ENCODE measurements around the gene HOXB2.

The HOXB2 gene

DNA sequence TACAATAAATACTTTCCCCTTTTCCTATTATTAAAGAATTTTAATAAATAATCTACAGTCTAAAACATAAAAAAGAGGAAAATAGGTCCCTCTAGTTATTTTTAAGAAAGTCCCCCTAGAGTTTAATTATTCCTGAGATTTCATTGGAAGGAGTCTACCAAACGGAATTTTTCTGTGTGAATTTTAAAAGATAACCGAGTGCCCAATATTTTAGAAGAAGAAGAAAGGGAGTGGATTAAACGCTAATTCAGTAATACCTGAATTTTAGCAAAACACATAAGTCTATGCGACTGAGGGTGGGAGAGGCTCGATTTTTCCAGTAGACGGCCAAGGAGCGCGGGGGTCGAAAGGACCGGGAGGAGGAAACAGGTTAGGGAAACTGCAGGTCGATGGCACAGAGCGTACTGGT is 2.2 kb downstream of the HOXB2 start:
- H3K4me3 ChIP-seq (ENCODE audit: low read depth, low read length, poor library complexity, severe bottlenecking): no peak overlapping the region
- no peak overlapping the region for H2AFZ ChIP-seq (ENCODE audit: low read length)
- H3K4me1 ChIP-seq (ENCODE audit: insufficient read depth, low read length, severe bottlenecking): no peaks in the 10 kb centered on the region
- H3F3A ChIP-seq (ENCODE audit: insufficient read depth, low read length): no peaks in the 10 kb centered on the region
- H3K9ac ChIP-seq (ENCODE audit: low read length): no peak overlapping the region
- H3K79me2 ChIP-seq (ENCODE audit: insufficient read depth, low read length): no peaks in the 10 kb centered on the region
- no peaks in the 10 kb centered on the region for H3K36me3 ChIP-seq (ENCODE audit: insufficient read depth, low read length)
- no peaks in the 10 kb centered on the region for H3K9me3 ChIP-seq (ENCODE audit: low read length)
- H3K4me2 ChIP-seq (ENCODE audit: low read length): no peak overlapping the region
- H4K20me1 ChIP-seq (ENCODE audit: insufficient read depth, low read length): no peaks in the 10 kb centered on the region
- H3K27me3 ChIP-seq (ENCODE audit: insufficient read depth, low read length): no peaks in the 10 kb centered on the region
- H3K9me2 ChIP-seq (ENCODE audit: low read depth, low read length): no peaks in the 10 kb centered on the region
- TF ChIP-seq, protein P1, sequence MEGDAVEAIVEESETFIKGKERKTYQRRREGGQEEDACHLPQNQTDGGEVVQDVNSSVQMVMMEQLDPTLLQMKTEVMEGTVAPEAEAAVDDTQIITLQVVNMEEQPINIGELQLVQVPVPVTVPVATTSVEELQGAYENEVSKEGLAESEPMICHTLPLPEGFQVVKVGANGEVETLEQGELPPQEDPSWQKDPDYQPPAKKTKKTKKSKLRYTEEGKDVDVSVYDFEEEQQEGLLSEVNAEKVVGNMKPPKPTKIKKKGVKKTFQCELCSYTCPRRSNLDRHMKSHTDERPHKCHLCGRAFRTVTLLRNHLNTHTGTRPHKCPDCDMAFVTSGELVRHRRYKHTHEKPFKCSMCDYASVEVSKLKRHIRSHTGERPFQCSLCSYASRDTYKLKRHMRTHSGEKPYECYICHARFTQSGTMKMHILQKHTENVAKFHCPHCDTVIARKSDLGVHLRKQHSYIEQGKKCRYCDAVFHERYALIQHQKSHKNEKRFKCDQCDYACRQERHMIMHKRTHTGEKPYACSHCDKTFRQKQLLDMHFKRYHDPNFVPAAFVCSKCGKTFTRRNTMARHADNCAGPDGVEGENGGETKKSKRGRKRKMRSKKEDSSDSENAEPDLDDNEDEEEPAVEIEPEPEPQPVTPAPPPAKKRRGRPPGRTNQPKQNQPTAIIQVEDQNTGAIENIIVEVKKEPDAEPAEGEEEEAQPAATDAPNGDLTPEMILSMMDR (IDR thresholded peaks at IDR 0.05; ENCODE audit: low read length): no peak
- no peak for TF ChIP-seq EZH2 (IDR thresholded peaks at IDR 0.05; ENCODE audit: borderline replicate concordance, low read length)
- H3K27ac ChIP-seq (ENCODE audit: low read depth, low read length, poor library complexity, severe bottlenecking): no peak overlapping the region

DNA sequence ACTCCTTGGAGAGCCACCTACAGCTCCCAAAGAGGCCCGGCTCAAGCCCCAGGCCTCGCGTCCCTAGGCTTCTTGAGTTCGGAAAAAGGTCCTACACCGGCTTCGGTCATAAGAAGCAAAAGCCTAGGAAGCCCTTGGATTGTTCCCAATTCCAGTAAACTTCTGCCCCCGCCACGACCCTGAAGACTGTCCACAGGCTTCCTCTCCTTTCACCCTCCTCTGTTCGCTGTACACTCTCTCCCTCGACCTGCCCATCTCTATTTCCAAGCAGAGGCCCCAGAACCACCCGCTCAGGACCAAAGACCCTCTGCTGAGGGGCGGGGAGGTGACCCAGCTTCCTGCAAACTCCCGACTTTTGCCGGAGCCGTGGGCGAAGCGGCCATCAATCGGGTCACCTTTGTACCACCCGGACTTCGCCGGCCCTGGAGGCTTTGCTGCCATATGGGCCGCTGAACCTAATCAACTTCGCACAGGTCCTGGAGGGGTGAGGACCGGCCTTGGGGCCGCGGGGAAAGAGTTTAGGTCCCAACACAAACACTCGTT is 2.7 kb downstream of the HOXB2 start:
- Histone ChIP-seq H4K20me1 (ENCODE audit: insufficient read depth, low read length) (no peaks in the 10 kb centered on the region), H3F3A (ENCODE audit: insufficient read depth, low read length) (no peaks in the 10 kb centered on the region), H3K9me2 (ENCODE audit: low read depth, low read length) (no peaks in the 10 kb centered on the region), H3K4me2 (ENCODE audit: low read length) (no peak overlapping the region), H3K36me3 (ENCODE audit: insufficient read depth, low read length) (no peaks in the 10 kb centered on the region), H3K27ac (ENCODE audit: low read depth, low read length, poor library complexity, severe bottlenecking) (no peak overlapping the region), H3K79me2 (ENCODE audit: insufficient read depth, low read length) (no peaks in the 10 kb centered on the region), H3K9me3 (ENCODE audit: low read length) (no peaks in the 10 kb centered on the region), H3K4me3 (ENCODE audit: low read depth, low read length, poor library complexity, severe bottlenecking) (no peak overlapping the region), H3K27me3 (ENCODE audit: insufficient read depth, low read length) (no peaks in the 10 kb centered on the region), H3K9ac (ENCODE audit: low read length) (no peak overlapping the region), H3K4me1 (ENCODE audit: insufficient read depth, low read length, severe bottlenecking) (no peaks in the 10 kb centered on the region), H2AFZ (ENCODE audit: low read length) (no peak overlapping the region)
- no peak for TF ChIP-seq EZH2 (IDR thresholded peaks at IDR 0.05; ENCODE audit: borderline replicate concordance, low read length)
- TF ChIP-seq, protein P1 (IDR thresholded peaks at IDR 0.05; ENCODE audit: low read length): no peak

DNA sequence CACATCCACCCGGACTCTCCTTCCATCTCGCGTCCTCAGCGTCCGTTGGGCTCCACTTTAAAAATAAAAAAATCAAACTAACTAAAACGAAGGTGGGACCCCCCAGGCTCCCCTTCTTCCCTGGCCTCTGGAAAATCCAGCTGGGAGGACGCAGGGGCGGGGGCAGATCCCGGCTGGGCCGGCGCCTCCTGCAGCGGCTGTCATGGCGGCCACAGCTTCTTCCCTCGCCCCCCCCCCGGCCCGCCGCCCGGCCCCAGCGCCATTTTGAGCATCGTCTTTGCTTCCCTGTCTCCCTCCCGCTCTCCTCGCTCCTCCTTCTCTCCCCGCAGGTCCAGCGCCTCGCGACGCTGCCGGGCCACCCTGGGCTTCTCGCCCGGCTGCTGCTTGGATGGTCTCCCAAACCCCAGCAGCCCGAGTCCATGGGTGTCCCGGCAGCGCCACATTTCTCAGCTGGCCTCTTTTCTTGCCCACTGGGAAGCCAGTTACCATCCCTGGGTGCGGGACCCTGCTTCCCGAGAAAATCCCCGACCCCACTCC is 3.3 kb downstream of the HOXB2 start:
- Histone ChIP-seq H3K27me3 (ENCODE audit: insufficient read depth, low read length) (no peaks in the 10 kb centered on the region), H3K4me2 (ENCODE audit: low read length) (no peak overlapping the region), H3K36me3 (ENCODE audit: insufficient read depth, low read length) (no peaks in the 10 kb centered on the region), H3K4me1 (ENCODE audit: insufficient read depth, low read length, severe bottlenecking) (no peaks in the 10 kb centered on the region), H3K9me2 (ENCODE audit: low read depth, low read length) (no peaks in the 10 kb centered on the region), H4K20me1 (ENCODE audit: insufficient read depth, low read length) (no peaks in the 10 kb centered on the region), H3F3A (ENCODE audit: insufficient read depth, low read length) (no peaks in the 10 kb centered on the region), H2AFZ (ENCODE audit: low read length) (no peak overlapping the region), H3K27ac (ENCODE audit: low read depth, low read length, poor library complexity, severe bottlenecking) (no peak overlapping the region), H3K9me3 (ENCODE audit: low read length) (no peaks in the 10 kb centered on the region), H3K9ac (ENCODE audit: low read length) (no peak overlapping the region), H3K4me3 (ENCODE audit: low read depth, low read length, poor library complexity, severe bottlenecking) (no peak overlapping the region), H3K79me2 (ENCODE audit: insufficient read depth, low read length) (no peaks in the 10 kb centered on the region)
- TF ChIP-seq, protein P1 (IDR thresholded peaks at IDR 0.05; ENCODE audit: low read length): no peak
- no peak for TF ChIP-seq EZH2 (IDR thresholded peaks at IDR 0.05; ENCODE audit: borderline replicate concordance, low read length)
